Posterior vena cava (tissue), 2 donors: ENCODE measurements around the gene AQR. TPM values are rescaled to one million over a fixed set of nuclear protein-coding genes. Genes with fewer than 3 reads are reported as not detected.

Experiments used
- total RNA-seq, 2 donors: library from RNA; stranded (reverse); fragmentation: NEBNext Ultra II Directional; extraction: Animal tissue kit (Norgen Biotek cat#: 25700); gene quantifications; one replicate each; pipeline ENCODE4 v1.2.1, GENCODE V29; 2021
- donor health status: DM: yes; HTN: yes; CAD: no.
- donor health status: DM: yes; HTN: yes; CAD: no.

AQR gene
- total RNA-seq, 2 donors from 2014 or later, result 25.9 to 28.0 TPM

Other genes with a start within 250 kb of the AQR start
- not detected for gene GJD2, start 214.7 kb downstream of the AQR start, total RNA-seq
- 10 to 100 TPM; 93.6 to 93.8 TPM for gene ACTC1, start 174.2 kb downstream of the AQR start, total RNA-seq
- 10 to 100 TPM; 29.7 to 30.7 TPM for gene ZNF770, start 18.5 kb upstream of the AQR start, total RNA-seq
- gene NANOGP8, start 115.6 kb upstream of the AQR start, total RNA-seq, result under 1 TPM in 1 of 2 donors, not detected in 1; 0.48 TPM